Measurements from ENCODE around the gene PIK3R1.

Gene PIK3R1

DNA sequence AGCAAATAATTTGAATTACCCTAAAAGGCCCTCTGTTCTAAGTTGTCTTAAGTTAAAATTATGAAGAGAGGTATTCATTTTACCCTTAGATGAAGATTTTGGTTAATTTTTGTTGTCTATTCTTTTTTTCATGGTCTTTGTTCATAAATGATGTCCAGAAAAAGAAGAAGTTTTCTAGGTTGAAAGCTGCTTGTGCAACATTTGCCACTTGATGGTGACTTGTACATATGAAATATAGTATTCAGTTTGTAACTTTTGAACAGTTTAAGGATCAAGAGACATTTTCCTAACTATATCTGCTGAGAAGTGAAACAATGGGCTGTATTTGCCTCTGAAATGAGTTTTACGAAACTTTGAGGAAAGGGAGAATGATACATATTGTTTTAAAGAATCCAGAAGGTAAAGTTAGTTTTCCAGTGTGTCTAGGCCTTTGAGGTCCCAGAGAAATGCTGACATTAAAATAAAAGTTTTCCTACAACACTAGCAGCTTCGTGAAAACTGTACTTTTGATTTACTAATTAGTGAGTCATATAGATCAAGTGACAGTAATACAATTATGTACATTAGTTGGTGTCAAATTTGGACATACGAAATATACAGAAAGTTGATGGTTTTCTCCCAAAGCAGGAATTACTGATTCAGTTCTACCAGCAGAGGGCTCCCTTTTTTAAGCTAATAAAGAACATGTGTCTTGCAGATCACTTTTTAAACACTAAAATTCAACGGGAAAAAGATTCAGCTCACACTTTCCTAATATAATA is 70.5 kb downstream of the PIK3R1 start:
- Histone ChIP-seq H3K4me3 (ENCODE audit: low read depth in 1 of 2, low read length in 2 of 2) (no peak overlapping the region), H3K36me3 (ENCODE audit: insufficient read depth, low read length) (peaks cover 51% of the 10 kb centered on the region), H3K9ac (ENCODE audit: low read depth, low read length) (no peak overlapping the region; the same call in 1 of the 2 replicates), H3K79me2 (ENCODE audit: insufficient read depth, low read length) (peaks cover 89% of the 10 kb centered on the region), H3K27me3 (ENCODE audit: insufficient read depth, low read length, poor library complexity) (no peaks in the 10 kb centered on the region), H3K9me3 (ENCODE audit: insufficient read depth, low read length, severe bottlenecking) (no peaks in the 10 kb centered on the region), H3K4me2 (ENCODE audit: insufficient read depth, low read length) (peak overlapping the region; percentile 47), H3K4me1 (ENCODE audit: insufficient read depth, low read length) (peaks cover 84% of the 10 kb centered on the region), H4K20me1 (ENCODE audit: insufficient read depth, low read length) (peaks cover 8% of the 10 kb centered on the region; the same call in 1 of the 2 replicates), H2AFZ (ENCODE audit: low read depth, low read length) (no peak overlapping the region), H3K27ac (ENCODE audit: low read length) (peak overlapping the region; percentile 88)
- no peak for DNase-seq
- no peak for ATAC-seq (ENCODE audit: insufficient read depth, low read depth)
- TF ChIP-seq EZH2 (IDR thresholded peaks at IDR 0.05; ENCODE audit: borderline replicate concordance, low read depth, low read length, severe bottlenecking): no peak
- peak; percentile 80 for TF ChIP-seq CTCF (IDR thresholded peaks at IDR 0.05; ENCODE audit: borderline replicate concordance, extremely low read depth, low read length, poor library complexity, severe bottlenecking)

GRCh38 chr5:68286612-68286912 is 71.0 kb downstream of the PIK3R1 start:
- Histone ChIP-seq H2AFZ (ENCODE audit: low read depth, low read length) (no peak overlapping the region), H3K9ac (ENCODE audit: low read depth, low read length) (0 out of 2 replicates have a peak overlapping the region, but pooled peaks have one; percentile 9), H4K20me1 (ENCODE audit: insufficient read depth, low read length) (peaks cover 8% of the 10 kb centered on the region; the same call in 1 of the 2 replicates), H3K27ac (ENCODE audit: low read length) (peak overlapping the region; percentile 88), H3K4me1 (ENCODE audit: insufficient read depth, low read length) (peaks cover 79% of the 10 kb centered on the region), H3K9me3 (ENCODE audit: insufficient read depth, low read length, severe bottlenecking) (no peaks in the 10 kb centered on the region), H3K27me3 (ENCODE audit: insufficient read depth, low read length, poor library complexity) (no peaks in the 10 kb centered on the region), H3K79me2 (ENCODE audit: insufficient read depth, low read length) (peaks cover 89% of the 10 kb centered on the region), H3K36me3 (ENCODE audit: insufficient read depth, low read length) (peaks cover 51% of the 10 kb centered on the region), H3K4me3 (ENCODE audit: low read depth in 1 of 2, low read length in 2 of 2) (no peak overlapping the region), H3K4me2 (ENCODE audit: insufficient read depth, low read length) (peak overlapping the region; percentile 47; the same call in 1 of the 2 replicates)
- no peak for ATAC-seq (ENCODE audit: insufficient read depth, low read depth)
- TF ChIP-seq CTCF (IDR thresholded peaks at IDR 0.05; ENCODE audit: borderline replicate concordance, extremely low read depth, low read length, poor library complexity, severe bottlenecking) (no peak), EZH2 (IDR thresholded peaks at IDR 0.05; ENCODE audit: borderline replicate concordance, low read depth, low read length, severe bottlenecking) (no peak)
- DNase-seq: no peak

- ATAC-seq (ENCODE audit: insufficient read depth, low read depth) (no peak), DNase-seq (no peak)
- peak overlapping the region; percentile 88 for H3K27ac ChIP-seq (ENCODE audit: low read length)
- H3K4me3 ChIP-seq (ENCODE audit: low read depth in 1 of 2, low read length in 2 of 2): peak overlapping the region in 1 of 2 experiments; percentile 57; a peak in 3 of 4 replicates
- peaks cover 8% of the 10 kb centered on the region; the same call in 1 of the 2 replicates for H4K20me1 ChIP-seq (ENCODE audit: insufficient read depth, low read length)
- peak overlapping the region; percentile 61; the same call in 1 of the 2 replicates for H2AFZ ChIP-seq (ENCODE audit: low read depth, low read length)
- peaks cover 50% of the 10 kb centered on the region for H3K36me3 ChIP-seq (ENCODE audit: insufficient read depth, low read length)
- peaks cover 68% of the 10 kb centered on the region for H3K4me1 ChIP-seq (ENCODE audit: insufficient read depth, low read length)
- H3K79me2 ChIP-seq (ENCODE audit: insufficient read depth, low read length): peaks cover 81% of the 10 kb centered on the region
- peak overlapping the region; percentile 90 for H3K4me2 ChIP-seq (ENCODE audit: insufficient read depth, low read length)
- H3K9ac ChIP-seq (ENCODE audit: low read depth, low read length): peak overlapping the region; percentile 60
- no peaks in the 10 kb centered on the region for H3K9me3 ChIP-seq (ENCODE audit: insufficient read depth, low read length, severe bottlenecking)
- H3K27me3 ChIP-seq (ENCODE audit: insufficient read depth, low read length, poor library complexity): no peaks in the 10 kb centered on the region
- TF ChIP-seq CTCF (IDR thresholded peaks at IDR 0.05; ENCODE audit: borderline replicate concordance, extremely low read depth, low read length, poor library complexity, severe bottlenecking): no peak
- no peak for TF ChIP-seq EZH2 (IDR thresholded peaks at IDR 0.05; ENCODE audit: borderline replicate concordance, low read depth, low read length, severe bottlenecking)
Measured at GRCh38 chr5:68287631-68287975, 72.0 kb downstream of the PIK3R1 start.
